ENCODE results near the gene IL17RE. TPM values are rescaled to one million over a fixed set of nuclear protein-coding genes. Genes with fewer than 3 reads are reported as not detected.

The IL17RE gene
- total and polyA plus RNA-seq, 9 of the 15 experiments (the other 6 are each of a cell fraction or from before 2014, with no cell fraction given) = 0.32 to 1.9 (median 0.51) TPM; not detected in 4

GRCh38 chr3:9891072-9891622 is 11.5 kb upstream of the IL17RE start (continued):
- TF ChIP-seq PATZ1 (CRISPR knock-in tag; IDR thresholded peaks at IDR 0.05; ENCODE audit: borderline replicate concordance) (no peak), ELK1 (CRISPR knock-in tag; IDR thresholded peaks at IDR 0.05) (no peak), ATF3 (IDR thresholded peaks at IDR 0.05) (no peak), ATF3 (CRISPR knock-in tag; conservative IDR thresholded peaks at IDR 0.05) (no peak), SMAD3 (CRISPR knock-in tag; conservative IDR thresholded peaks at IDR 0.05) (no peak), RFX7 (CRISPR knock-in tag; IDR thresholded peaks at IDR 0.05) (no peak), MEF2A (IDR thresholded peaks at IDR 0.05; ENCODE audit: control insufficient read depth, low read depth, low read length) (no peak), HDAC1 (IDR thresholded peaks at IDR 0.05) (no peak), NONO (IDR thresholded peaks at IDR 0.05; ENCODE audit: low read depth in 2 of 2, low read length in 1 of 2) (no peak), BRD4 (IDR thresholded peaks at IDR 0.05) (no peak), SLC30A9 (CRISPR knock-in tag; IDR thresholded peaks at IDR 0.05) (no peak), ZKSCAN8 (CRISPR knock-in tag; IDR thresholded peaks at IDR 0.05) (0 out of 2 replicates have a peak, but pooled peaks have one; percentile 27), CHD4 (IDR thresholded peaks at IDR 0.05; ENCODE audit: insufficient read depth, insufficient replicate concordance, low read depth, low read length, poor library complexity, severe bottlenecking) (peak; percentile 21), DDX20 (tag; IDR thresholded peaks at IDR 0.05; ENCODE audit: low read depth) (no peak), ZFP1 (CRISPR knock-in tag; IDR thresholded peaks at IDR 0.05) (no peak), HCFC1 (IDR thresholded peaks at IDR 0.05; ENCODE audit: low read depth, low read length) (no peak), BCLAF1 (IDR thresholded peaks at IDR 0.05; ENCODE audit: borderline replicate concordance in 1 of 2, control insufficient read depth in 1 of 2, low read depth in 2 of 2, low read length in 1 of 2) (no peak), ZNF444 (CRISPR knock-in tag; IDR thresholded peaks at IDR 0.05) (no peak), RUNX1 (IDR thresholded peaks at IDR 0.05; ENCODE audit: low read depth) (no peak), MEIS2 (IDR thresholded peaks at IDR 0.05; ENCODE audit: partially characterized antibody) (no peak)

All from K562 (cell line).